GM20431 (cell line): ENCODE measurements around the gene TMEM238.

Experiments used
- in situ Hi-C: fragments of 300-500 bp; cut with MseI, MboI; formaldehyde crosslinking; loops from one replicate; pipeline ENCODE4 v1.15.0; 2020; ENCODE audit warnings: low sequenced_read_pairs; ENCODE audit not compliant: unreplicated experiment

The TMEM238 gene

GRCh38 chr19:55362174-55362989 is 21.7 kb downstream of the TMEM238 start:
- in situ Hi-C loops, result no loop called here

- in situ Hi-C loops, result no loop called here
These were observed 23.2 kb downstream of the TMEM238 start for GRCh38 chr19:55360902-55361301.

DNA sequence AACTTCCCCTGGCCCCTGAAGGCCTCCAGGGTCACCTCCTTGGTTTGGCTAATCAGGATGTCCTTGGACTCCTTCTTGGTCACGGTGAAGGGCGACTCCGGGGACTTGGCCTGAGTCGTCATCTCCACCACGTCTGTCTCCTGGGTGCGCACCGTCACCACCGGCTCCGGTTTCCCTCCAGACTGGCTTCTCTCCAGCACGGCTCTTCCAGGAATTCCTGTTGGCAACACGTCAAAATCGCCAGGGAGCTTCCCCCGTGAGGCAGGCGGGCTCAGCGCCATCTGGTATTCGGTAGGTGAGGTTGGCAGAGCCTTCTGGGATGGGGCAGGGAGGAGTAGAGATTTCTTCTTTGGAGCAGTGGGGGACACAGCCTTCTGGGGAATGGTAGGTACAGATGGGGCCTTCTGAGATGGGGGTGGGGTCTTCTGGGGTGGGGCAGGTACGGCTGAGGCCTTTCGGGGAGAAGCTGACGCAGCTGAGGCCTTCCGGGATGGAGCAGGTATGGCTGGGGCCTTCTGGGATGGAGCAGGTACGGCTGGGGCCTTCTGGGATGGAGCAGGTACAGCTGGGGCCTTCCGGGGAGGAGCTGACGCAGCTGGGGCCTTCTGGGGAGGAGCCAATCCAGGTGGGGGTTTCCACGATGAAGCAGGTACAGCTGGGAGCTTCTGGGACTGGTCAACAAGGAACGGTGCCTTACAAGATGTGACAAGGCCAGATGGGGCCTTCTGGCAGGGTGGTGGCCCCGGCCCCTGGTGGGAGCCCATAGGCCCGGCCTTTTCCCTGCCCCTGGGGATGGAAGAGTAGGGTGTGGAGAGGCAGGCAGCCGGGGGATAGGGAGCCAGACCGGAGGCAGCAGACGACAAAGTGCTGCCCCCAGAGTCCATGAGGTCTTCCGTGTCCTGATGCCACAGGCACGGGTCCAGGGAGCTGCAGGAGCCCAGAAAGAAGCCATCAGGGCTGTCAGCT is 24.9 kb downstream of the TMEM238 start:
- in situ Hi-C loops, result no loop called here

GRCh38 chr19:55358493-55358892 is 25.6 kb downstream of the TMEM238 start:
- in situ Hi-C loops, result no loop called here

GRCh38 chr19:55355213-55355821 is 28.8 kb downstream of the TMEM238 start:
- in situ Hi-C loops, result no loop called here

DNA sequence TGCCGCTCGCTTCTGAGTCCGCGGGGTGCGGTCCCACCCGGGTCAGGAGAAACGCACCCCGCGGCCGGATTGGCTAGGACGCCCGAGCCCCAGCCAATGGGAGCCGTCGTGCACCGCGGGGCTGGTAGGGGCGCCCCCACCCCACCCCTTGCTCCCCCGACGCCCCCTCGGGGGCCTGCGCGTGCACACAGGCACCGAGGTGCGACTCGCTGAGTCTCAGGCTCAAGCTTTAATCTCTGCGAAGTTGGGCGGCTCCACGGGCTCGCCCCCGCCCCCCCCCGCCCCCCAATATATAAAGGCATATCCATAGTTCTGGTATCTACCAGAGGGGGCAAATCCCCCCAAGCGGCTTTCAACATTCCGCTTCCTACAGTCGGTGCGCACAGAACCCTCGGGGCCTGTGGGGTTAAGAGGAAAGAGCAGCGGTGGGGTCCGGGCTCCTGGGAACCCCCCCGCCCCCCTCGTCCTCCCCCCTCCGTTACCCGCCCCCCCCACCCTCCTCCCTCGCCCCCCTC is 29.3 kb downstream of the TMEM238 start, which contains the start of gene COX6B2:
Gene COX6B2 (minus strand): TSS at position 22 of the 515 bp plus-strand sequence. CDS start 198 bp downstream, outside the sequence.
- in situ Hi-C loops, result no loop called here

- in situ Hi-C loops, result no loop called here
These were observed 30.0 kb downstream of the TMEM238 start for GRCh38 chr19:55353803-55354697.

GRCh38 chr19:55353356-55353802 is 30.7 kb downstream of the TMEM238 start:
- in situ Hi-C loops, result no loop called here

DNA sequence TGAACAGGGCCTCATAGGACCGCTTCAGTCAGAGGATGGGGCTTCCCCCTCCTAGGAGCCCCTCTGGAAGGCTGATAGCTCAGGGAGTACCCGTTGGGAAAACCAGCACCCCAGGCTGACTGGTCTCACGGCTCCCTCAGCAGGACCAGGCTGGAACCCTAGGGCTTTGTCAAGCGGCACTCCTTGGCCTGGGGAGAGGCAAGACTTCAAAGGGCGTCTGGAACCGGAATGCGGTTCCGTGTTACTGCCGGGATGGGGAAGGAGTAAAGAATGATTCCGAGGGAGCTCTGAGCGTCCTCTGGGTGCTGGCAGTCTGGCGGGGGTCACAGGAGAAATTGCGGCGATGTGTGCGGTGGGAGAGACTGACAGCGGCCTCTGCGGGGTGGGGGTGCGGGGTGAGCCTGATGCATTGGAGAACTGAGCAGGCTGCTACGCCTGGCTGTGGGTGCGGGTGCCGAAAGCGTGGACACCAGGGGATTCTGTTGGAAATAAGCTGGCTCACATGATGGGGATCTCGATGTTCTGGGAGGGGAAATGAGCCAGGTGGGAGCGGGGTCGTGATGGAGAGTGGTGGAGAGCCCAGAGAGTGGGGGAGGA is 31.4 kb downstream of the TMEM238 start:
- in situ Hi-C loops, result no loop called here

- in situ Hi-C loops, result no loop called here
These were observed 32.1 kb downstream of the TMEM238 start for GRCh38 chr19:55352040-55352439.

DNA sequence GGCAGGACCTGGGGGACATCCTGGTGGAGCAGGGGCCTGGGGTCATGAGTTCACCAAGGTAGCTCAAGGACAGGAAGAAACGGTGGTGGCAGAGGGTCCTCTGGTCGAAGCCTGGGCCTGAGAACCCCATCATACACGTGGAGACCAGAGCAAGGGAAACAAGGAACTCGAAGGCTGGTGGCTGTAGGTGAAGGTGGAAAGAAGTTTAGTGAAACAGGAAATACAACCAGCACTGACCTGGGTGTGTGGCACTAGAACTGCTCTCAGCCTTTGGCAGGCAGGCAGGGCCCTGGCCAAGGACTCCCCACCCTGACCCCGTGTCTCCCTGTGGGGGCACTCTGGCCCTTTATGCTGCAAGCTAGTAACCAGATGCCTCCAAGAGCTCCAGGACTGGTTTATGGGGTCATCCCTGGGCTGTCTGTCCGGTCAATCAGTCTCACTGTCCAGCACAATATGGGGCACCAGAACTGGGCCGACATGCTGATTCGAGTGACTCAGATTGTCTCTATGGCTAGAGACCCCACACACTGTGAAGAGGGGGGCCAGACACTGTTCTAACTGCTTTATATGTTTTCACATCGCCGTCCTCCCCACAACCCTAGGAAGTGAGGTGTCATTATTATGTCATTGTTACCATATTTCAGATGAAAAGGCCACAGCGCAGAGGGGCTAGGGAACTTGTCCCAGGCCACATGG is 33.3 kb downstream of the TMEM238 start:
- in situ Hi-C loops, result no loop called here

- in situ Hi-C loops, result no loop called here
These were observed 35.6 kb downstream of the TMEM238 start for GRCh38 chr19:55348317-55349034.

DNA sequence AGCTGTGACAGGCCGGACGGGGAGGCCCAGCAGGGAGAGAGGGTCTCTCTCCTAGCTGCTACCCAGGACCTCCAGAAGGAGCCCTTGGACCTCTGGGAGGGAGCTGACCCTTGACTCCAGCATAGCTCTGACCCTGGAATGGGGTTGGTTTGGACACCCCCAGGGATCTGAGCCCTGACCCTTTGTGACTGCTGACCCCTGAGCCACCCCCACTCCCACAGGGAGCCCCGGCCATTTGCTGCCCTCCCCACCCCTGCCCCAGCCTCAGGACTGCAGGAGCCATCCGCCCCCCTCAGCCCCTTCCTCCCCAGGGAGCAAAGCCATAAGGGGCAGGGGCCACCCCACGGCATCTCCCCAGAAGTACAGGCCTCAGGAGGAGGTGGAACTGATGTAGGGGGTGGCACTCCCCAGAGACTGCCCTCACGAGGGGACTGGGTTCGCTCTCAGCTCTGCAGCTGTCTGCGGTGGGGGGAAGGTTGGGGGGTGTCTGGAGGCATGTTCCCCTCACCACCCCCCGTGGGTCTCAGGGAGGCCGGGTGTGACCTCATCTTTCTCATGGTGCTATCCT is 36.6 kb downstream of the TMEM238 start:
- in situ Hi-C loops, result no loop called here

DNA sequence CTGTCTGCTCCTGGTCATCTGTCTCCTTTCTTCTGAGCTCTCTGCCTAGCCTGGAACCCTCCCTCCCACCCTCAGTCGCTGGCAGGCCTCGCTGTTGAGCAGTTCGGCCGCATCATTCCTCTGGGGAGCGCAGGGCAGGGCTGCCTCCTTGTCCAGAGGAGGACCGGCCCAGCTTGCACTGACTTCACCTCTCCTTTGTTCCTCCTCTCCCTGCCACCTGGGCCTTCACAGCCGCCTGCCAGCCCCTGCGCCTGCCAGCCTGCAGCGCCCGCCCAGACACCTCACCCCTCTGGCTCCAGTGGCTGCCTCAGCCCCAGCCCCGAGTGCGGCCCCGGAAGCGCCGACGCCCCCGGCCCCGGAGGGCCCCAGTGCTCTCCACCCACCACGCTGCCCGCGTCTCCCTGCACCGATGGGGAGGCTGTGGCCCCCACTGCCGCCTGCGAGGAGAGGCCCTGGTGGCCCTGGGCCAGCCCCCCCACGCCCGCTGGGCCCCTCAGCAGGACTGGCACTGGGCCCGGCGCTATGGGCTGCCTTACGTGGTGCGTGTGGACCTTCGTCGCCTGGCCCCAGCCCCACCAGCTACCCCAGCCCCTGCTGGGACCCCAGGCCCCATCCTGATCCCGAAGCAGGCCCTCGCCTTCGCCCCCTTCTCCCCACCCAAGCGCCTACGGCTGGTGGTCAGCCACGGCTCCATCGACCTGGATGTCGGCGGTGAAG is 37.2 kb downstream of the TMEM238 start:
- in situ Hi-C loops, result no loop called here

- in situ Hi-C loops, result no loop called here
These were observed 38.0 kb downstream of the TMEM238 start for GRCh38 chr19:55345818-55346724.
